NCI-H146 (cell line): ENCODE results near the gene C4BPA.

Experiments
- DNase-seq: peaks from one replicate; lab custom pipeline; 2025; lab: John Stamatoyannopoulos, UW

C4BPA gene

DNA sequence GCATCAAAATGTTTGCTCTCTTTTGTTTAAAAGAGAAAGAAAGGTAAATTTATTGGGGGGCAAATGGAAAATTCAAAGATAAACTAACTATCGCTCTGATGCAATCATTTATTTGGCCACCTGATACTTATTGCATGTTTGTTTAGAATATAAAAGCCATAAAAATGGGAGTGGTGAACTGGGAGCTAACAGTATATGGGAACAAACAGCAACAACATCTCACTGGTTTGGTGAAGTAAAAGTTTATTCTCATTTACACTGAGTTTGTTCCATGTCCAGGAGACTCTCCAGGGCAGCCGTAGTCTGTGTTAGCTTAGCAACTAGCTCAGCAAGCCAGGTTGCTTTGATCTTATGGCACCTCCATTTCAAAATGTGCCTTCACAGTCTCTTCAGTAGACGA lies 20.4 kb downstream of the C4BPA start:
- DNase-seq: no peak

DNA sequence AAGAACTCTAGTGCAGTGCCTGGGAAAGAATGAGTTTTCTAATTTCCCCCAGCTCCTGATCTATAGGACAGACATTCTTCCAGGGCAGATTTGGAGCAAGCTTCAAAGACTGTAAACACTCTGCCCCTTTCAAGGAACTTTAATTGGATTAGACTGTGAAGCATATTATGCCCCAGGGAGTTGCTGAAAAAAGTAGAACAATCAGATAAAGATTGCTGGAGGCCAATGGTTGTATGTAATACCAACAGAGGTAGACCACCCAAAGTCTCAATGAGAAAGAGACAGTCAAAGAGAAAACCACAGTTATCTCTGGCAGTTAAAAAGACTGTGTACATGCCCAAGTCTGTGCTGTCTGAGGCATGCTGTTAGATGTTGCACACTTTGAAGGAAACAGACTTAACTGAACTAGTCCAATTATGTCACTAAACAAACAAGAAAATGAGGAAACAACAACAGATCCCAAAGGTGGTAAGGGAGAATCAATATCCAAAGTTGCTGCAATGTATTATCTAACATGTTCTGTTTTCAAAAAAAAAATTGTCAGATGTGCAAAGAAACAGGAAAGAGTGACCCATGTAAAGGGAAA lies 24.4 kb downstream of the C4BPA start:
- DNase-seq: no peak

DNA sequence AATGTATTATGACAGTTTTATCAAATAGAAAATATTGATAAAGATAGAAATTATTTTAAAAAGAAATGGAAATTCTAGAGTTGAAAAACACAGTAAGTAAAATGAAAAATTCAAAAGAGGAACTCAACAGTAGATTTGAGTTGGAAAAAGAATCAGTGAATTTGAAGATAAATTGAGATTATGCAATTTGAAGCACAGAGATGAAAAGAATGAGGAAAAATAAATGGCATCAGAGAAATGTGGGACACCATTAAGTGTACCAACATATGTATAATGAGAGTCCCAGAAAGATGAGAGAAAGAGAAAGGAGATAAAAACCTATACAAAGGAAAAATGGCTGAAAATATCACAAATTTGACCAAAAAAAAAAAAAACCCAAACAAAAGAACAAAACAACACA lies 25.0 kb downstream of the C4BPA start:
- DNase-seq: no peak

DNA sequence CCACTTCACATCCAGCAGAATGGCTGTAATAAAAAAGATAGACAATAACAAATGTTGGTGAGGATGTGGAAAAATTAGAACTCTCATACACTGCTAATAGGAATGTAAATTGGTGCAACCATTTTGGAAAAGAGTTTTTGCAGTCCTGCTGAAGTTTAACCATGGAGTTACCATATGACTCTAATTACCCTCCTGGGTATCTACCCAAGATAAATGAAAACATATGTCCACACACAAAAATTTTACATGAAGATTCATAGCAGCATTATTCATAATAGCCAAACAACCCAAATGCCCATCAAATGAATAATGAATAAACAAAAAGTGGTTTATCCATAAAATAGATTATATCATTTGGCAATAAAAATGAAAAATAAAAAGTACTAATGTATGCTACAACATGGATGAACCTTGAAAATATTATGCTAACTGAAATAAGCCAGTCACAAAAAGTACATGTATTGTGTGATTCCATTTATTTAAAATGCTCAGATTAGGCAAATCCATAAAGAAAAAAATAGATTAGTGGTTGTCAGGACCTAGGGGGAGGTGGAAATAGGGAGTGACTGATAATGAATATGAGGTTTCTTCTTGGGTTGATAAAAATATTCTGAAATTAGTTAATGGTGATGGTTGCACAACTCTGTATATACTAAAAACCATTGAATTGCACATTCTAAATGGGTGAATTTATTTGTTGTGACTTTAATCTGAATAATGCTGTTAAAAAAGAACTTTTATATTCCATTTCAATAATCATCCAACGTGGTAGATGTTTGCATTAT lies 26.4 kb downstream of the C4BPA start:
- no peak for DNase-seq

DNA sequence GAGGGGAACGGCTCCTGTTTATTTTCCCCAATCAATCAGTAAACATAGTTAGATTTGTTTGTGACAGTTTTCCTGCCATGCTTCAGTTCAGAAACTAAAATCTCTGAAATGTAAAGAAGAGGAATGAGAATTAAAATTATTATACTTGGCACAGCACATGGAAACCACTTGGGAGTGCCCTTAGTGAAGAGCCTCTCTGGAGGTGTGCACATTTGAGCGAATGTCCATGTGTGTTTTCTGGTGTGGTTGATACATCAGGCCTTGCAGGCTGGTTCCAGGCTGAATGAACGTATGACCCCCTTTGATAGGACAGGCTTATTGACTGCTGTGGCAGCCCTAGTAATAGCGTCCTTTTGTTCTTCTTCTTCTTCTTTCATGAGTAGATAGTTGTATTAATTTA lies 27.1 kb downstream of the C4BPA start:
- no peak for DNase-seq

DNA sequence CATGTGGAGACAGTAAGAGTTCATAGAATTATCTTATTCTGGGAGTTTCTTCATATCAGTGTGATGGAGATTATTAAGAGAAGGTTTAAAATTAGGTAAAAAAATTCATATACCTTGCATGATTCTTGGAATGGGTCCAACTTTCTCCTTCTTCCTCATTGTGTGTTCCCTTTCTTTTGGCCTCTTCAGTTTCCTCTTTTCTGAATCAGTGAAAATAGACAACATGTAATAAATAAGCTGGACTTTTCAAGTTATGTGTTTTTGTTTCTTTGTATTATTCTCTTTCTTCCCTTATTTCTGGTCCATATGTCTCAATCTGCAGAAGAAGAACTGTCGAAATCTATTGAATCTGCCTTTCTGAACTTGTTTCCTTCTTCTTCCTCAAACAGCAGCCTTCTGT lies 30.5 kb downstream of the C4BPA start:
- no peak for DNase-seq

DNA sequence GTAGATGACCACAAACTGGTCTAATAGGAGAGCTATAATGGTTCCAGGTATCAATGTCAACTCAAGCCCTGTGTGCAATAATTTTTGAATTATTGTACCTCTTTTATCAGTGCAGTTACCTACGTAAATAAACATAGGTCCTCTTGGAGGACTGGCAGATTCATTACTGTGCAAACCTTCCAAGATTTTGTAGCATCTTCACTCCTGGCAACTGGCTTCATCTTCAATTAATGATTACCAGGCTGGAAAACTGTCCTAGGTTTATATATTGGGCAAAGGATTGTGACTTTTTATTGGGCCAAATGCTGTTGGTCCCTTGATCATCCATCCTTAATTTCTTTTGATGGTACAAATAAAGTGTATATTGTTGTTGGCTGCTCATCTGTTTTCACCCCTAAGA lies 35.6 kb downstream of the C4BPA start:
- no peak for DNase-seq

DNA sequence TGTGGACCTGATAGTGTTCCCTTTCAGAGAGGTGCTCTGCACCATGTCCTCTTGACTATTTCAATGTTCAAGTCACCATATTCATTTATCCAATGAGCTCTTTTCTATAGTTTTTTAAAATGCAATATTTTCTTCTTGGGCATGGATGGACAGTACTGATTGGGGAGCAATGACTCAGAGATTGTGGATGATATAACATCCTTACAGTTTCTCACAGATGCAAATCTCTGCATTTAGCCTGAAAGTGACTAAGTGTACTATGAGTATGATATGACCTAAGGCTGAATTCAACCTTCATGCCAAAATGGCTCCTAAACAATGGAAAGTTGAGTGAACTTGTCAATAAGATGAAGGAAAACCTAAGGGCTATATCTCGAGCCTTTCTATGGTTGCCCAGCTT lies 36.5 kb downstream of the C4BPA start:
- DNase-seq: no peak

DNA sequence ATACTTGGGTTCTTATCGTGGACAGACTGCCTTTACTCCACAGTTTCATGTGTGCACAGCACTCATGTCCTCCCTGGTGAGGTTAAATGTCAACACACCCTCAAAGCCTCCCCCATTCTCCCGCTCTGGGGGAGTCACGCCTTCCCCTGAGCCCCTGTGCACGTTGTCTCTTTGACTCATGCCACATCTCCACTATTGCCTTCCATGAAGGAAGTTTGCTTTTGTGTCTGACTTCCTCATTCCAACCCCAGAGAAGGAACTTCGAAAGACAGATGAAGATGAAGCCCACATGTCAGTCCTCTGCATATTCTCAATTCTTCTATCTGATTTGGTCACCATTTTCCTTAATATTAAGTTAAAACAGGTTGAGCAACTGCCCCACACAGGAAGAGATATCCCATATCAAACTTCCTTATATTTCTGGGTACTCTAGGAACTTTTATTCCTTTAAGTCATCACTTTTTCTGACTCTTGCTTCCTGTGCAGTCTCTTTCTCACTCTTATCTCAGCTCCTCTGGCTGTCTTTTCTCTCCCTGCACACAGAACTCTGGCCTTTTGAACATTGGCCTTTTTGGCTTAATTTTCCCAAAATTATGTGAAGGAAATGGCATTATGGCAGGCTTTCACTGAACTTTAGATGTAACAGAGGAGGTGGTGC lies 41.5 kb downstream of the C4BPA start:
- no peak for DNase-seq

DNA sequence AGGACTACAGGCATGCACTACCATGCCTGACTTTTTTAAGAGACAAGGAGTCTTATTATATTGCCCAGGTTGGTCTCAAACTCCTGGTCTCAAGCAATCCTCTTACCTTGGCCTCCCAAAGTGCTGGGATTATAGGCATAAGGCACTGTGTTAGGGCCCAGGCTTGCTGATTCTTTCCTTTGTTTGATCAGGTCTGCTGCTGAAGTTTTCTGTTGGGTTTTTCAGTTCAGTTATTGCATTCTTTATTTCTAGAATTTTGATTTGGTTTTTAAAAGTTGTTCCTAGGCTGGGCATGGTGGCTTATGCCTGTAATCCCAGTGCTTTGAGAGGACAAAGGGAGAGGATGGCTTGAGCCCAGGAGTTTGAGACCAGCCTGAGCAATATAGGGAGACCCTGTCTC lies 47.9 kb downstream of the C4BPA start:
- DNase-seq: no peak

DNA sequence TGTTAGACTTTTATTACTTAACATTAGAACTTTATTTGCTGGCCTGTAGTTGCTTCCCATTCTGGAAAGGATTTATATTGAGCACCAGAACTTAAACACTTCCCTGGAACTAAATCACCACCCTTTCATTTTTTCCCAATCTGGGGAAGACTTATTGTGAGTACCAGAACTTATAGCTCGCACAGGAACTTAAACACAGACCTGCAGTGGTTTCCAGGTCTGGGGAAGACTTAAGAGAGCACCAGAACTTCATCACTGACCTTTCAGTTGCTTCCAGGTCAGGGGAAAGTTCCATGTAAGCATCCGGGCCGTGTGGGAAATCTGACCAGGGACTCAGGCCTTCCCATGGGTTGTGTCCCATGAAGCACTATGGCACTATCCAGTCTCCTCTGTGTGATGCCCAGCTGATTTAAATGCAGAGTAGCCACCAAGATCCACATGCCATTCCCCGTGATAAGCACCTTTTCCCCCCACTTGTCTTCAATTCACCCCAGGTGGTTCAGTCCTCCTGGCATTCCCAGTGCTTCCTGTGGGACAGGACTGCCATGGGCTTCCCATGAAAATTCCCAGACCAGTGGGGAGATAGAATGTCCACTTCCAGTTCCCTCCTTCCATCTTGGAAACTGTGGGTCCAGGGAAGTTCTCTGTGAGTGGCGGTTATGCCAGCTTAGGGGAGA lies 48.9 kb downstream of the C4BPA start:
- DNase-seq: no peak

DNA sequence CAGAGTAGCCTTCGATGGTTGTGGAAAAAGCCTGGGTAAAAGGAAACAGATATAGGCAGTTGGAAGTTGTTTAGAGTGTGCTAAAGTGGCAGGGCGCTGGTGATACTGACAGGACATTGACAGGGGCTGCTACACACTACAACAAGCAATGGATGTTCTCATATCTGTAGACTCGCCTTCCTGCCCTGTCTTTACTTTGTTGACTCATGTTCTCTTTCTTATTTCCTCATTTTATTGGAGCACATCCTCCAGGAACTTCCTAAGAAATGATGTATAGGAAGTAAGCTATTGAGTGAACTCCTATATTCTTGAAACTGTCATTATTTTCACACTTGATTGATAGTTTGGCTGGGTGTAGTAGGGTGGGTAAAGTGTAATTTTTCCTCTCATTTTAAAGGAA lies 51.0 kb downstream of the C4BPA start:
- DNase-seq: no peak

DNA sequence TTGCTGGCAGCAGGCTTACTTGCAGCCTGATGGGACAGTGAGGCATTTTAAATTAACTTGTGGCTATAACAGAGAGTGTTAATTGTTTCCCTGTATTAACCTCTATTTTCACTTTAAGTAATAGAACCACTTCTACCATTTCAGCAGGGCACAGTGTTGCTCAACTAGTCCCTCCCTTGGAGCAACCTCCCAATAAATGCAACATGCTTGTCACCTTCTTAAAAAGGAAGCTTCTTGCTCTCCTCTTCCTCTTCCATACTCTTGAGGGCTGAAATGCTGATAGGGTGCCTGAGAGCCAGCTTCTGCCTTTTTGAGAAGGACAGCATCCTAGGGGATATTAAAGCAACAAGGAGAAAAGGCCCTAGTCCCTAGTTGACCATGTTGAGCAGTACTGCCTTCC lies 52.1 kb downstream of the C4BPA start:
- no peak for DNase-seq

DNA sequence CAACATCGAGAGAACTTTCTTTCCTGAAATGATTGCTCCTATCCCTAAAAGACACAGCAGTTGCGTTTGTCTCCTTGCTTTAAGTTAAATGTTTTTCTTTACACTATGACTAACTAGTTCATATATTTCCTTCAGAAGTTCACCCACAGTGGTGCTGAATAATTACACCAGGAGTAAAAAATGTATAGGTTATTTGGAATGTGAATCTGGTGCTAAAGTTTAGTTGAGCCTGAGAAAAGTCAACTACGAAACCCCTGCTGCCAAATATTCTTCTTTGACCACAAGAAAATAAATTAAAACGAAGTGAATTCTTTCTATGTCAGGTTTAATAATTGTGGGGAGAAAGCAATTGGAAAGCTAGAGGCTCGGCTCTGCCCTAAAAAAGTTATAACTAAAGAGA lies 52.8 kb downstream of the C4BPA start:
- DNase-seq: no peak

DNA sequence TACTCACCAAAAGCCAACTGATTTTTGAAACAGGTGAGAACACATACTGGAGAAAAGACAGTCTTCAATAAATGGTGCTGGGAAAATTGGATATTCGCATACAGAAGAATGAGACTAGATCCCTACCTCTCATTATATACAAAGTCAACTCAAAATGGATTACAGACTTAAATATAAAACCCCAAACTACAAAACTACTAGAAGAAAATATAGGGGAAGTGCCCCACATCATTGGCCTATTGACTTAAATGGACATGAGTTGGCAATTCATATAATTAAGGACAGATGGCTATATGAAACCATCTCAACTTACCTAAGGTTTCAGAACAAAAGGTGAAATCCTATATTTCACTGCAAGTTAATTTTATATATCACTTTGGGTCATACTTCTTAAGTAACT lies 60.1 kb downstream of the C4BPA start:
- DNase-seq: no peak

DNA sequence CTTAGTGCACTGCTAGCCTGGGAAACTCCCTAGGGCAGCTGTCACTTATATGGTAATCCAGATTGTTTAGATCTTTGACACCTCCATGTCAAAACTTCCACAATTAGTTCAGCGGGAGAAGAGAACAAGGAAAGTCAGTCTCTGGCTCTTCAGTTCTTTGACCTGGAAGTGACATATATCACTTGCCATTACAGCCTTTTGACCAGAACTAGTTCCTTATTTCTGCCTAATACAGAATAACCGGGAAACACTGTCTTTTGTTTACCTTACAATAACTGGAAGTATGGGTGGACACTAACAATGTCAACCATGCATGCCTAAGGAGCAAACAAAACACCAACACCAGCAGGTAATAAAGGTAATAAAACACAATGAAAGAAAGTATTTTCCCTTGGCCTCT lies 68.3 kb downstream of the C4BPA start:
- no peak for DNase-seq

DNA sequence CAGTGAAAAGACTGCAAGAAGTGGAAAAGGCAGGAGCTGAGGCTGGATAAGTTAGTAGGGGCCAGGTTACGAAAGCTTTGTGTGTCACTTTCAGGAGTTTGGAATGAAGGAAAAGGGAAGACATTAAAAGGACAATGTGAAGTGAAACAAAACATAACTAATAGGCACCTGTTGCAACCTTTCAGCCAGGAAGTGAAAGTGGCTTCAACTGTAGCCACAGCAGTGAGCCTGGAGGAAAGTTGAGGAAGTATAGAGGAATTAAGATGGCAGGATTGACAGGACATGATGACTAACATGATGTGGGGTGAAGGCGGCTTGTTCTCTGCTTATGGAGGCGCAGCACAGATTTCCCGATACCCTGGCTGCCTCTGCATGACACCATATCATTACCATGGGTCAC lies 68.9 kb downstream of the C4BPA start:
- DNase-seq: no peak

DNA sequence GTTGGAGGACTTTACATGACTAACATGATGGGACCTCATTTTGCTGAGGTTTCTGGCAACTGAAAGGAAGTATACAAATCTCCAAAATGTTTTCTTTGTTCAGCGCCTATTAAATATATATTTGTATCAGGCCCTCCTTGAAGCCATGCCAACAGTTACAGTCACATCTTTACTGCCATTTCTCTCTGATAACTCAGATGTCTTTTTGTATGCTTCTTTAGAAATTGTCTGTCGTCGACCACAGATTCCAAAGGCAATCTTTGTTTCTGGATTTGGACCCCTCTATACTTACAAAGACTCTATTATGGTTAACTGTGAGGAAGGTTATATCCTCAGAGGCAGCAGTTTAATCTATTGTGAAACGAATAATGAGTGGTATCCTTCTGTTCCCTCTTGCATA lies 69.4 kb downstream of the C4BPA start:
- DNase-seq: no peak

DNA sequence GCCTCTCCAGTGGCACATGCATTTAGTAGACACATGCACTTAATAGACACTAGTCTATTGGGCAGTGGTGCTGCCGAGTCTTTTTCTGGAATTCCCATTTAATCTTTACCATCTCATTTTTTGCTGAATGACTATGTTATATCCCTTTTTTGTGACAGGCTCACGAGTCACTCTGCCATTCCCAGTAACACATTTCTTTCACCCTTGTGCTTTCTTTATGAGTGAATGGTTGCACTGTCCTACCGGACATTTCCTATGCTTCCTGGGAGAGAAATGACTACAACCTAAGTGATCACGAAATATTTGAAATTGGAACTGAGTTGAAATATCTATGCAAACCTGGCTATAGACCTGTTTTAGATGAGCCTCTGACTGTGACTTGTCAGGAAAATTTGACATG lies 70.9 kb downstream of the C4BPA start:
- DNase-seq: no peak

DNA sequence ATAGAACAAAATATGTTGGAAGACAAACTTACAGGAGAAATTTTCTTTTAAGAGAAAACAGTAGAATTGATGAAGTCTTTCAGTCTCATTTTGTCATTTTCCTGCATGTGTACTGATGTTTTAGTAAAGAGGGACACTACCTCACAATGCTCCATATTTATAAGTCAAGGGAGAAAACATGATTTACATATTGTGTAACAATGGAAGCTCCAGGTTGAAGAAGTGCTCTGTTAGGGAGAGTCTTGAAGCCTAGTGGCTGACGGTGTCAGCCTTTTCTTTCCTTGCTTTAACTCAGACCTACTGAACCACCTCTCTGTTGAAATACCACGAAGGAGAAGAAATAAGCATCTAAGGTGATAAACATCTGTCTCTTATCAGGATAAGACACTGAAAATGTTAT lies 75.0 kb downstream of the C4BPA start:
- no peak for DNase-seq

DNA sequence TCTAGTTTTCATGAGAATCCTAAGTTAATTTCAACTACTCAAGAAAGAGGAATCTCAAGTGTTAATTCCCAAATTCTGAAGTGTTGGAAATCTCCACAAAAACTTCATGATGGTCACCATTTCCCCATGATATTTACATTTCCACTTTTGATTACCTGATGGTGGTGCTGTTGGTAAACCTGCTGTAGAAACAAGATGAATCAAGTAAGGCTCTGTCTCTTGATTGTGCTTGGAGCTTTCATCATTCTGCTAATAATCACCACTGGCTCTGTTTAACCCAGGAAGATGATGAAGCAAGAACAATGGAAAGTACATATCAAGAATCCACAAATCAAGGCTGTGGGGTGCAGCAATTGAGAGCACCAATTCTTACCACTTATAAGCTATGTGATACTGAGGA lies 77.8 kb downstream of the C4BPA start:
- no peak for DNase-seq

DNA sequence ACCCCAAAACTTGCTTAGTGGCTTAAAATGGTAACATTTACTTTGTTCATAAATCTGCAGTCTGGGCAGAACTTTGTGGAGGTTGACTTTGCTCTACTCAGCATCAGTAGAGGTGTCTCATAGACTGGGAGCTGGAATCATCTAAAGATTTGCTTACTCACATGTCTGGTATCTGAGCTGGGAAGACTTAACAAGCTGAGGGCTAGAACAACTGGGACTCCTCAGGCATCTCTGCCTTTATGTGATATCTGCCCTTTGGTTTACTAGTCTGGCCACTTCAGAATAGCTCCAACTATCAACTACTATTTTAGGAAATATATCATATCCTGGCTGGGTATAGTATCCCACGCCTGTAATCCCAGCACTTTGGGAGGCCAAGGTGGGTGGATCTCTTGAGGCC lies 82.5 kb downstream of the C4BPA start:
- no peak for DNase-seq

DNA sequence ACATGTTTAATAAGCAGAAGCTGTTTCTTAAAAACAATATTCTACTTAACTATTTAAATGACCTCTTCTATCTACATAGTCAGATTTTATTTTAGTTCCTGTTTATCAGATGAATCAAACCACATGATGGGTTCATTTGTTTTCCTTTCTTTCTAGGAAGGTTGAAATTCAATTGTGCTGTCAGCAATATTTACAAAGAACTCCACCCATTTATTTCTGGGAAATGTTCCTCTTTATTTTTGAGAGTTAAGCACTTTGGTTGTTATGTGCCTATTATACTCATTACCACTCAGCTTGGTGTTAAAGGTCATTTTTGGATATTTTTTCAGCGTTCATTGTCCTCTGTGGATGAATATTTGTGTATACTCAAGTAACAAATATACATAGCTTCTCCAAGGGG lies 84.9 kb downstream of the C4BPA start:
- DNase-seq: no peak
